ENCODE results near the gene KCP.

The KCP gene

GRCh38 chr7:128869138-128869943, 41.2 kb downstream of the KCP start:
- H3K4me3 ChIP-seq (ENCODE audit: low read depth, low read length), result peak overlapping the region; percentile 42
- no peak for TF ChIP-seq CTCF (IDR thresholded peaks at IDR 0.05; ENCODE audit: insufficient read depth, low read depth, low read length, missing control alignments)
- DNase-seq (ENCODE audit: low read depth), result peak; percentile 70

- TF ChIP-seq CTCF (IDR thresholded peaks at IDR 0.05; ENCODE audit: insufficient read depth, low read depth, low read length, missing control alignments), result no peak
- no peak for DNase-seq (ENCODE audit: low read depth)
- H3K4me3 ChIP-seq (ENCODE audit: low read depth, low read length), result no peak overlapping the region; the same call in 1 of the 2 replicates
Observed at GRCh38 chr7:128868624-128869137, 41.8 kb downstream of the KCP start.

GRCh38 chr7:128867842-128868623, 42.5 kb downstream of the KCP start:
- no peak for DNase-seq (ENCODE audit: low read depth)
- H3K4me3 ChIP-seq (ENCODE audit: low read depth, low read length), result no peak overlapping the region
- no peak for TF ChIP-seq CTCF (IDR thresholded peaks at IDR 0.05; ENCODE audit: insufficient read depth, low read depth, low read length, missing control alignments)

GRCh38 chr7:128867241-128867640, 43.3 kb downstream of the KCP start:
- no peak for TF ChIP-seq CTCF (IDR thresholded peaks at IDR 0.05; ENCODE audit: insufficient read depth, low read depth, low read length, missing control alignments)
- H3K4me3 ChIP-seq (ENCODE audit: low read depth, low read length), result no peak overlapping the region
- no peak for DNase-seq (ENCODE audit: low read depth)

- no peak for DNase-seq (ENCODE audit: low read depth)
- H3K4me3 ChIP-seq (ENCODE audit: low read depth, low read length), result no peak overlapping the region
- TF ChIP-seq CTCF (IDR thresholded peaks at IDR 0.05; ENCODE audit: insufficient read depth, low read depth, low read length, missing control alignments), result no peak
Observed at GRCh38 chr7:128865996-128866877, 44.3 kb downstream of the KCP start.

- no peak for TF ChIP-seq CTCF (IDR thresholded peaks at IDR 0.05; ENCODE audit: insufficient read depth, low read depth, low read length, missing control alignments)
Observed at GRCh38 chr7:128865303-128865702, 45.2 kb downstream of the KCP start.

More at GRCh38 chr7:128865303-128865702, 45.2 kb downstream of the KCP start:
- DNase-seq (ENCODE audit: low read depth), result no peak
- no peak overlapping the region for H3K4me3 ChIP-seq (ENCODE audit: low read depth, low read length)
